Heart right ventricle (tissue), 16 donors: Measurements from ENCODE around the gene PITPNB. TPM values are rescaled to one million over a fixed set of nuclear protein-coding genes. Genes with fewer than 3 reads are reported as not detected.

Experiments
- ATAC-seq, 8 donors: fragments of 200-7000 bp; cut with Tn5 transposase; one replicate each; pipeline ENCODE4 v1.9.1; 2020; ENCODE audit warnings: mild to moderate bottlenecking in 8 of 8, moderate library complexity in 8 of 8, moderate number of reproducible peaks in 1 of 8
- DNase-seq, 2 donors: peaks; one replicate each; pipeline ENCODE4 v3.0.0-alpha.2; 2020
- H3K27ac ChIP-seq, 10 donors: fragments of 200-600 bp; sonication (generic) in 2 of 10; one replicate each; pipeline versions ENCODE4 v1.5.0 to v1.8.0; 2020 to 2022; ENCODE audit warnings: mild to moderate bottlenecking in 3 of 10
- H3K27me3 ChIP-seq, 7 donors: fragments of 200-600 bp; one replicate each; pipeline ENCODE4 v1.8.0; 2021 to 2022; ENCODE audit warnings: mild to moderate bottlenecking in 2 of 7
- H3K36me3 ChIP-seq, 9 donors: fragments of 200-600 bp; sonication (generic) in 1 of 9; one replicate each; pipeline versions ENCODE4 v1.5.0 to v1.8.0; 2020 to 2022; ENCODE audit warnings: mild to moderate bottlenecking in 2 of 9
- H3K4me1 ChIP-seq, 9 donors: fragments of 200-600 bp; sonication (generic) in 1 of 9; one replicate each; pipeline versions ENCODE4 v1.5.0 to v1.8.0; 2020 to 2022; ENCODE audit warnings: mild to moderate bottlenecking in 4 of 9
- H3K4me3 ChIP-seq, 10 donors: fragments of 200-600 bp; sonication (generic) in 2 of 10; one replicate each; pipeline versions ENCODE4 v1.5.0 to v1.8.0; 2020 to 2022; ENCODE audit warnings: mild to moderate bottlenecking in 7 of 10, moderate library complexity in 2 of 10
- H3K9me3 ChIP-seq, 11 donors: fragments of 200-600 bp in 10 of 11; sonication (generic) in 2 of 11; one replicate each; pipeline versions ENCODE4 v1.5.0 to v1.8.0; 2013 to 2022; ENCODE audit warnings: mild to moderate bottlenecking in 2 of 11, control low read depth in 1 of 11, moderate library complexity in 1 of 11
- CTCF ChIP-seq, 9 donors: fragments of 200-600 bp; sonication (generic) in 2 of 9; IDR thresholded peaks; one replicate each; pipeline versions ENCODE4 v1.5.0 to v1.8.0; 2021 to 2022; ENCODE audit warnings: antibody characterized with exemption in 9 of 9, mild to moderate bottlenecking in 5 of 9, moderate library complexity in 1 of 9
- WGBS, 2 donors: extraction: QIAGEN DNeasy Blood & Tissue Kit; methylation state at CpG; one replicate each; pipeline ENCODE4 v1.1.7; 2013; ENCODE audit warnings: inconsistent platforms in 1 of 2; 5-methylcytosine and 5-hydroxymethylcytosine counted together
- intact Hi-C, 10 donors: fragments of 100-400 bp; cut with DNase I; formaldehyde crosslinking; loops; one replicate each; pipeline versions ENCODE4 v1.11.1 to v1.14.2; 2022
- polyA plus RNA-seq, 2 donors: library from polyadenylated mRNA; stranded (reverse); fragments of 200-250 nt; gene quantifications; one replicate each; pipeline ENCODE4 v1.2.3, GENCODE V29; 2013
- total RNA-seq, 10 donors: library from RNA; stranded (reverse); fragmentation: NEBNext Ultra II Directional in 3 of 10; extraction: Animal tissue kit (Norgen Biotek cat#: 25700) in 3 of 10; gene quantifications; one replicate each; pipeline versions ENCODE4 v1.2.1 to v1.2.4, GENCODE V29; 2021 to 2023
- donor health status: Arrhythmogenic right ventricular cardiomyopathy.
- donor health status: ischemic (EF 13 %, LVEDD 7.1; RV severe dilation, severe dysfunction).
- donor health status: healthy with polysubstance abuse.
- donor health status: DM: no; HTN: yes; CAD: no.
- donor health status: DM: no; HTN: no; CAD: no.
- donor health status: ischemic (EF 25% LVEDD 6.9; RV normal size, moderate dysfunction).
- donor health status: ischemic (EF 25% LVEDD 5.7; RV mildly dilated, moderate dysfunction).
- donor health status: healthy.
- donor health status: DM: yes; HTN: yes; CAD: no.
- donor health status: Ischemic cardiomyopathy.
- donor health status: ischemic (EF 35%, LVEDD 5.7; RV mildly dilated, moderate dysfunction).
- donor health status: nonischemic (EF 11% LVEDD 7.7; RV severe dilation, severe dysfunction).
- donor health status: DM: yes; HTN: yes; CAD: no.
- donor health status: PGD.
- donor health status: ischemic (EF 29% LVEDD 5.4; RV normal size, mild dysfunction).
- donor health status: nonischemic (EF 23%, LVEDD 6.1; RV moderate dilation, normal function).

PITPNB gene
- total and polyA plus RNA-seq, 12 donors: 16.0 to 78.3 (median 58.1) TPM

GRCh38 chr22:27895600-27895999 is 23.5 kb downstream of the PITPNB start:
- intact Hi-C loops: no loop called here
- H3K4me3 ChIP-seq: no peak overlapping the region
- H3K4me1 ChIP-seq: peaks cover 0 to 42% (median 10%) of the 10 kb centered on the region in 9 donors
- no peak for TF ChIP-seq CTCF (IDR thresholded peaks at IDR 0.05)
- H3K9me3 ChIP-seq: no peaks in the 10 kb centered on the region
- WGBS, 2 donors: 78 to 81% methylated on average over 4 of the region's 4 CpGs
- ATAC-seq (no peak), DNase-seq (no peak)
- H3K27ac ChIP-seq: peak overlapping the region in 2 of 10 donors; percentile 5 to 14
- peaks cover 0 to 100% (median 42%) of the 10 kb centered on the region in 9 donors for H3K36me3 ChIP-seq
- H3K27me3 ChIP-seq: no peaks in the 10 kb centered on the region

- peak overlapping the region in 9 of 10 donors; percentile 33 to 77 (median 58) for H3K27ac ChIP-seq
- no peaks in the 10 kb centered on the region for H3K9me3 ChIP-seq
- H3K27me3 ChIP-seq: no peaks in the 10 kb centered on the region
- intact Hi-C loops: no loop called here
- H3K4me3 ChIP-seq: no peak overlapping the region
- DNase-seq (no peak), ATAC-seq (peak in 6 of 8 donors; percentile 37 to 88 (median 58))
- H3K36me3 ChIP-seq: peaks cover 0 to 100% (median 40%) of the 10 kb centered on the region in 9 donors
- WGBS, 2 donors: 40 to 56% methylated on average over 5 of the region's 5 CpGs
- H3K4me1 ChIP-seq: peaks cover 0 to 61% (median 11%) of the 10 kb centered on the region in 9 donors
- TF ChIP-seq CTCF (IDR thresholded peaks at IDR 0.05): no peak
Observed at GRCh38 chr22:27892811-27893210, 26.2 kb downstream of the PITPNB start.

GRCh38 chr22:27892064-27892463 is 27.0 kb downstream of the PITPNB start:
- WGBS, 2 donors: 65 to 71% methylated on average over 4 of the region's 4 CpGs
- Histone ChIP-seq H3K27me3 (no peaks in the 10 kb centered on the region), H3K9me3 (no peaks in the 10 kb centered on the region), H3K36me3 (peaks cover 0 to 100% (median 40%) of the 10 kb centered on the region in 9 donors), H3K4me3 (no peak overlapping the region), H3K4me1 (peaks cover 0 to 63% (median 19%) of the 10 kb centered on the region in 9 donors), H3K27ac (peak overlapping the region; percentile 3 to 77 (median 55))
- intact Hi-C loops: no loop called here
- ATAC-seq: peak in 6 of 8 donors; percentile 16 to 85 (median 60)
- no peak for TF ChIP-seq CTCF (IDR thresholded peaks at IDR 0.05)
- DNase-seq: no peak

- peak overlapping the region in 1 of 10 donors; percentile 49 for H3K27ac ChIP-seq
- H3K9me3 ChIP-seq: no peaks in the 10 kb centered on the region
- H3K4me1 ChIP-seq: peaks cover 3 to 60% (median 27%) of the 10 kb centered on the region in 9 donors
- TF ChIP-seq CTCF (IDR thresholded peaks at IDR 0.05): no peak
- ATAC-seq (no peak), DNase-seq (no peak)
- intact Hi-C loops: loop anchor here in 7 of 10 donors (2.0 to 10.0 kb wide), 6 partner anchors 34 to 706 kb away; no protein-coding TSS in a partner anchor
- no peak overlapping the region for H3K4me3 ChIP-seq
- 78 to 79% methylated on average over 1 of the region's 1 CpG for WGBS, 2 donors
- H3K27me3 ChIP-seq: no peaks in the 10 kb centered on the region
- peaks cover 0 to 99% (median 25%) of the 10 kb centered on the region in 9 donors for H3K36me3 ChIP-seq
Observed at GRCh38 chr22:27888310-27888709, 30.7 kb downstream of the PITPNB start.
